Type B pancreatic cell (in vitro differentiated cells): Measurements from ENCODE around the gene RHBDL1. TPM values are rescaled to one million over a fixed set of nuclear protein-coding genes. Genes with fewer than 3 reads are reported as not detected.

Source experiments
- DNase-seq: peaks from one replicate; pipeline ENCODE4 v3.0.0; 2021; ENCODE audit warnings: mixed read lengths; ENCODE audit not compliant: unreplicated experiment; ENCODE audit errors: extremely low spot score
- H3K27ac Mint-ChIP-seq: 2 replicates; pipeline ENCODE4 v1.8.0; 2021; ENCODE audit warnings: mild to moderate bottlenecking, mixed read lengths
- H3K27me3 Mint-ChIP-seq: 2 replicates; pipeline ENCODE4 v1.8.0; 2021; ENCODE audit warnings: mixed read lengths
- H3K36me3 Mint-ChIP-seq: 2 replicates; pipeline ENCODE4 v1.8.0; 2021; ENCODE audit warnings: mixed read lengths
- H3K4me1 Mint-ChIP-seq: one replicate; pipeline ENCODE4 v1.8.0; 2021; ENCODE audit warnings: mixed read lengths; ENCODE audit not compliant: unreplicated experiment
- H3K4me3 Mint-ChIP-seq: 2 replicates; pipeline ENCODE4 v1.8.0; 2021; ENCODE audit warnings: mild to moderate bottlenecking, mixed read lengths
- H3K9me3 Mint-ChIP-seq: 2 replicates; pipeline ENCODE4 v1.8.0; 2021; ENCODE audit warnings: mixed read lengths
- CTCF ChIP-seq: fragments of 200-600 bp; sonication (generic); conservative IDR thresholded peaks from 2 replicates; pipeline ENCODE4 v1.5.0; 2021; ENCODE audit warnings: antibody characterized with exemption, mild to moderate bottlenecking
- total RNA-seq: library from RNA; stranded (reverse); gene quantifications from 2 replicates; pipeline ENCODE4 v1.2.1, GENCODE V29; 2021; ENCODE audit warnings: low replicate concordance

Gene RHBDL1
- total RNA-seq, 1 donor from 2014 or later, result 2.7 TPM

GRCh38 chr16:662095-662494 is 13.4 kb upstream of the RHBDL1 start:
- Mint-ChIP-seq H3K36me3 (no peaks in the 10 kb centered on the region), H3K9me3 (no peaks in the 10 kb centered on the region), H3K4me1 (no peaks in the 10 kb centered on the region), H3K27me3 (no peaks in the 10 kb centered on the region), H3K4me3 (no peak overlapping the region), H3K27ac (no peak overlapping the region)
- no peak for DNase-seq
- TF ChIP-seq CTCF, result no peak

- Mint-ChIP-seq H3K27ac (no peak overlapping the region), H3K4me1 (peaks cover 2% of the 10 kb centered on the region), H3K36me3 (no peaks in the 10 kb centered on the region), H3K9me3 (no peaks in the 10 kb centered on the region), H3K27me3 (no peaks in the 10 kb centered on the region), H3K4me3 (no peak overlapping the region)
- no peak for DNase-seq
- no peak for TF ChIP-seq CTCF
Measured at GRCh38 chr16:662597-662996, 12.9 kb upstream of the RHBDL1 start.

GRCh38 chr16:666572-666971 is 8.9 kb upstream of the RHBDL1 start:
- Mint-ChIP-seq H3K27ac (no peak overlapping the region), H3K9me3 (no peaks in the 10 kb centered on the region)
- DNase-seq, result no peak

GRCh38 chr16:667113-667779 is 8.2 kb upstream of the RHBDL1 start:
- peak overlapping the region; percentile 59 for H3K27ac Mint-ChIP-seq
- H3K27me3 Mint-ChIP-seq, result no peaks in the 10 kb centered on the region
- no peak for TF ChIP-seq CTCF
- no peak for DNase-seq
- H3K9me3 Mint-ChIP-seq, result no peaks in the 10 kb centered on the region
- peak overlapping the region; percentile 82 for H3K4me3 Mint-ChIP-seq
- H3K4me1 Mint-ChIP-seq, result peaks cover 4% of the 10 kb centered on the region
- no peaks in the 10 kb centered on the region for H3K36me3 Mint-ChIP-seq

More at GRCh38 chr16:666572-666971, 8.9 kb upstream of the RHBDL1 start:
- no peak for TF ChIP-seq CTCF
- H3K27me3 Mint-ChIP-seq, result no peaks in the 10 kb centered on the region
- H3K4me3 Mint-ChIP-seq, result no peak overlapping the region
- H3K4me1 Mint-ChIP-seq, result peaks cover 4% of the 10 kb centered on the region
- H3K36me3 Mint-ChIP-seq, result no peaks in the 10 kb centered on the region

- TF ChIP-seq CTCF, result peak; percentile 89
- Mint-ChIP-seq H3K36me3 (no peaks in the 10 kb centered on the region), H3K4me1 (peaks cover 4% of the 10 kb centered on the region), H3K27me3 (no peaks in the 10 kb centered on the region), H3K9me3 (no peaks in the 10 kb centered on the region), H3K27ac (peak within 1 kb of the TSS; percentile 59), H3K4me3 (peak within 1 kb of the TSS; percentile 82)
- DNase-seq, result peak; percentile 94
Measured at GRCh38 chr16:667780-668518, 7.5 kb upstream of the RHBDL1 start, which contains the start of gene RHOT2. RHOT2 (plus strand) TSS chr16:668132; CDS start chr16:668200, 68 bp downstream.
